Right cardiac atrium (tissue), 5 donors: ENCODE data around the gene SENP6. TPM values are rescaled to one million over a fixed set of nuclear protein-coding genes. Genes with fewer than 3 reads are reported as not detected.
"Not testable (repeated sequence)": the region's sequence is repeated elsewhere in the genome, so short reads cannot be mapped to it uniquely, and the experiment has no call there.

ENCODE experiments used
- ATAC-seq, 2 donors: fragments of 200-7000 bp; cut with Tn5 transposase; one replicate each; pipeline versions ENCODE4 v1.8.0 to v1.9.1; 2020; ENCODE audit warnings: moderate library complexity in 2 of 2, mild to moderate bottlenecking in 1 of 2
- DNase-seq, 3 donors: peaks; one replicate each; pipeline ENCODE4 v3.0.0-alpha.2; 2020
- H3K27ac ChIP-seq: one replicate; pipeline ENCODE4 v1.5.1; 2013; ENCODE audit warnings: mild to moderate bottlenecking, low read length, control low read depth, moderate library complexity
- H3K27me3 ChIP-seq: one replicate; pipeline ENCODE4 v1.6.1; 2013; ENCODE audit not compliant: control insufficient read depth, insufficient read depth
- H3K4me1 ChIP-seq: one replicate; pipeline ENCODE4 v1.6.1; 2013; ENCODE audit warnings: low read length; ENCODE audit not compliant: control insufficient read depth, insufficient read depth
- H3K4me3 ChIP-seq: one replicate; pipeline ENCODE4 v1.5.1; 2013; ENCODE audit warnings: low read length, control low read depth
- H3K9me3 ChIP-seq: one replicate; pipeline ENCODE4 v1.6.1; 2013; ENCODE audit warnings: low read length; ENCODE audit not compliant: control insufficient read depth
- WGBS: extraction: QIAGEN DNeasy Blood & Tissue Kit; methylation state at CpG from one replicate; pipeline ENCODE4 v1.1.7; 2013; 5-methylcytosine and 5-hydroxymethylcytosine counted together
- intact Hi-C, 4 donors: fragments of 100-400 bp; cut with DNase I; formaldehyde crosslinking; loops; one replicate each; pipeline versions ENCODE4 v1.11.0 to v1.14.0; 2022 to 2023
- long read RNA-seq, 4 donors: library from polyadenylated mRNA; unstranded; transcript quantifications; one replicate each; pipeline ENCODE4 v2.0.0, GENCODE V29; 2020 to 2021
- polyA plus RNA-seq: library from polyadenylated mRNA; stranded (reverse); fragments of 200-250 nt; gene quantifications from one replicate; pipeline ENCODE4 v1.2.3, GENCODE V29; 2013
- total RNA-seq, 4 donors: library from RNA; stranded (reverse); fragmentation: NEBNext Ultra II Directional; extraction: Animal tissue kit (Norgen Biotek cat#: 25700); gene quantifications; one replicate each; pipeline ENCODE4 v1.2.1, GENCODE V29; 2021
- donor health status: healthy with polysubstance abuse.
- donor health status: DM: no; HTN: yes; CAD: no.
- donor health status: DM: no; HTN: no; CAD: no.
- donor health status: DM: no; HTN: yes; CAD: no; lungs with severe emphysema.
- donor health status: DM: yes; HTN: yes; CAD: no.

Gene SENP6, protein sequence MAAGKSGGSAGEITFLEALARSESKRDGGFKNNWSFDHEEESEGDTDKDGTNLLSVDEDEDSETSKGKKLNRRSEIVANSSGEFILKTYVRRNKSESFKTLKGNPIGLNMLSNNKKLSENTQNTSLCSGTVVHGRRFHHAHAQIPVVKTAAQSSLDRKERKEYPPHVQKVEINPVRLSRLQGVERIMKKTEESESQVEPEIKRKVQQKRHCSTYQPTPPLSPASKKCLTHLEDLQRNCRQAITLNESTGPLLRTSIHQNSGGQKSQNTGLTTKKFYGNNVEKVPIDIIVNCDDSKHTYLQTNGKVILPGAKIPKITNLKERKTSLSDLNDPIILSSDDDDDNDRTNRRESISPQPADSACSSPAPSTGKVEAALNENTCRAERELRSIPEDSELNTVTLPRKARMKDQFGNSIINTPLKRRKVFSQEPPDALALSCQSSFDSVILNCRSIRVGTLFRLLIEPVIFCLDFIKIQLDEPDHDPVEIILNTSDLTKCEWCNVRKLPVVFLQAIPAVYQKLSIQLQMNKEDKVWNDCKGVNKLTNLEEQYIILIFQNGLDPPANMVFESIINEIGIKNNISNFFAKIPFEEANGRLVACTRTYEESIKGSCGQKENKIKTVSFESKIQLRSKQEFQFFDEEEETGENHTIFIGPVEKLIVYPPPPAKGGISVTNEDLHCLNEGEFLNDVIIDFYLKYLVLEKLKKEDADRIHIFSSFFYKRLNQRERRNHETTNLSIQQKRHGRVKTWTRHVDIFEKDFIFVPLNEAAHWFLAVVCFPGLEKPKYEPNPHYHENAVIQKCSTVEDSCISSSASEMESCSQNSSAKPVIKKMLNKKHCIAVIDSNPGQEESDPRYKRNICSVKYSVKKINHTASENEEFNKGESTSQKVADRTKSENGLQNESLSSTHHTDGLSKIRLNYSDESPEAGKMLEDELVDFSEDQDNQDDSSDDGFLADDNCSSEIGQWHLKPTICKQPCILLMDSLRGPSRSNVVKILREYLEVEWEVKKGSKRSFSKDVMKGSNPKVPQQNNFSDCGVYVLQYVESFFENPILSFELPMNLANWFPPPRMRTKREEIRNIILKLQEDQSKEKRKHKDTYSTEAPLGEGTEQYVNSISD
- total RNA-seq = 10 to 100 TPM; 61.1 to 76.5 (median 65.6) TPM
- 23.0 TPM for polyA plus RNA-seq
- long read RNA-seq, donor 1, full-length matches to known transcripts = 10 of 55 reads
- long read RNA-seq, donor 1, partial matches to known transcripts = 17 of 55 reads
- long read RNA-seq, donor 1, other reads (novel, unspliced or antisense) = 28 of 55 reads
- long read RNA-seq, donor 2, full-length matches to known transcripts = 12 of 17 reads
- long read RNA-seq, donor 2, partial matches to known transcripts = 0 of 17 reads
- long read RNA-seq, donor 2, other reads (novel, unspliced or antisense) = 5 of 17 reads
- long read RNA-seq, donor 3, full-length matches to known transcripts = 24 of 104 reads
- long read RNA-seq, donor 3, partial matches to known transcripts = 39 of 104 reads
- long read RNA-seq, donor 3, other reads (novel, unspliced or antisense) = 41 of 104 reads
- long read RNA-seq, donor 4, full-length matches to known transcripts = 10 of 18 reads
- long read RNA-seq, donor 4, partial matches to known transcripts = 0 of 18 reads
- long read RNA-seq, donor 4, other reads (novel, unspliced or antisense) = 8 of 18 reads

- under 1% methylated on average over 76 of the region's 76 CpGs for WGBS
- DNase-seq (peak; percentile 86 to 95 (median 94)), ATAC-seq (peak; percentile 96 to 97)
- Histone ChIP-seq H3K27me3 (no peaks in the 10 kb centered on the region), H3K9me3 (no peaks in the 10 kb centered on the region), H3K4me1 (no peaks in the 10 kb centered on the region), H3K27ac (peak within 1 kb of the TSS; percentile 96), H3K4me3 (peak within 1 kb of the TSS; percentile 95)
- intact Hi-C loops = no loop called here
These were observed at the start of gene SENP6 for GRCh38 chr6:75601304-75602245. Gene SENP6, plus strand, starts transcription at chr6:75601880. Its CDS starts 645 bp downstream, at chr6:75602525.

DNA sequence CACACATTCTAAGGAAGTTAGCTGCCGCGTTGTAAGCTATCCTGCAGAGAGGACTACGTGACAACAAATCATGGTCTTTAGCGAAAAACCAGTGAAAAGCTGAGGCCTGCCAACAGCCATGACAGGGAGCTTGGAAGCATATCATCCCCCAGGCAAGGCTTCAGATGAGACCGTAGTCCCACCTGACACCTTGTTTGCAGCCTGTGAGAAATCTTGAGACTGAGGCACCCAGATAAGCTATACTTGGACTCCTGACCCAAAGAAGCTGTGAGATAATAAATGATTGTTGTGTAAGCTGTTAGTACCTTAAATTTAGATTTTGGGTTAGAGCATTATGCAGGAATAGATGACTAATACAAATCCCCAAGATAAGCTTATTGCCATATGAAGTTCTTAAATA, 45.4 kb upstream of the SENP6 start:
- ATAC-seq (no peak), DNase-seq (no peak)
- H3K4me1 ChIP-seq = peaks cover 3% of the 10 kb centered on the region
- no peaks in the 10 kb centered on the region for H3K27me3 ChIP-seq
- intact Hi-C loops = no loop called here
- 55% methylated on average over 5 of the region's 5 CpGs for WGBS
- H3K27ac ChIP-seq = no peak overlapping the region
- H3K4me3 ChIP-seq = no peak overlapping the region
- H3K9me3 ChIP-seq = no peaks in the 10 kb centered on the region

GRCh38 chr6:75557068-75557467, 44.6 kb upstream of the SENP6 start:
- H3K27ac ChIP-seq = no peak overlapping the region
- H3K4me1 ChIP-seq = peaks cover 3% of the 10 kb centered on the region
- DNase-seq = no peak
- H3K4me3 ChIP-seq = no peak overlapping the region
- H3K27me3 ChIP-seq = no peaks in the 10 kb centered on the region
- H3K9me3 ChIP-seq = no peaks in the 10 kb centered on the region
- ATAC-seq = no peak
- intact Hi-C loops = no loop called here
- 56% methylated on average over 1 of the region's 1 CpG for WGBS

DNA sequence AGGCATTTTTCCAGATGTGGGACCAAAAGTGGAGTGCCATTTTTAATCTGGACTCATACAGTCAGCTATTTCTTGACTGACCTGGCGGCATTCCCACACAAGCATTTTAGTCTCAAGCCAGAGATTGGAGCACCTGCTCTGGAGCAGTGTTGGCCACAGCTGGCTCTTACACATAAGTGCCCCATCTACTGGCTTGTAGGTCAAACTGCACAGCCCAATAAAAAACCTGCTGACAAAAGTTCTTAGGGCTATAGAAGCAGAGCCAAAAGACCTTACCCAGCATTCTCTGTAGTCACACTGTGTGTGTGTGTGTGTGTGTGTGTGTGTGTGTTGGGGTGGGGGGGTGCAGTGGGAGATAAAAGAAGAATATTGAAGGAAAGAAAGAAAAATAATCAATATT, 38.6 kb upstream of the SENP6 start:
- Histone ChIP-seq H3K9me3 (no peaks in the 10 kb centered on the region), H3K27ac (no peak overlapping the region), H3K4me3 (no peak overlapping the region), H3K4me1 (no peaks in the 10 kb centered on the region), H3K27me3 (no peaks in the 10 kb centered on the region)
- intact Hi-C loops = no loop called here
- no peak for DNase-seq
- 38% methylated on average over 1 of the region's 1 CpG for WGBS
- no peak for ATAC-seq

DNA sequence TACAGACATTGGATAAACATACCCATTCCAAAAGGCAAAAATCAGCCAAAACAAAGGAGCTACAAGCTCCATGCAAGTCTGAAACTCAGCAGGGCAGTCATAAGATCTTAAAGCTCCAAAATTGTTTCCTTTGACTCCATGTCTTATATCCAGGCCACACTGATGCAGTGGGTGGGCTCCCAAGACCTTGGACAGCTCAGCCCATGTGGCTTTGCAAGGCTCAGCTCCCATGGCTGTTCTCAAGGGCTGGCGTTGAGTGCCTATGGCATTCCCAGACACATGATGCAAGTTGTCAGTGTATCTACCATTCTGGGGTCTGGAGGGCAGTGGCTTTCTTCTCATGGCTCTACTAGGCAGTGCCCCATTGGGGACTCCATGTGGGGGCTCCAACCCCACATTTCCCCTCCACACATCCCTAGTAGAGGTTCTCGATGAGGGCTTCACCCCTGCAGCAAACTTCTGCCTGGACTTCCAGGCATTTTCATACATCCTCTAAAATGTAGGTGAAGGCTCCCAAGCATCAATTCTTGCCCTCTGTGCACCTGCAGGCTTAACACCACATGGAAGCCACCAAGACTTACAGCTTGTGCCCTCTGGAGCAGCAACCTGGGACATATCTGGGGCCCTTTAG, 35.4 kb upstream of the SENP6 start:
- no peak for DNase-seq
- Histone ChIP-seq H3K27me3 (no peaks in the 10 kb centered on the region), H3K4me3 (no peak overlapping the region), H3K4me1 (no peaks in the 10 kb centered on the region), H3K9me3 (no peaks in the 10 kb centered on the region), H3K27ac (no peak overlapping the region)
- intact Hi-C loops = no loop called here
- 96% methylated on average over 2 of the region's 2 CpGs for WGBS
- no peak for ATAC-seq

DNA sequence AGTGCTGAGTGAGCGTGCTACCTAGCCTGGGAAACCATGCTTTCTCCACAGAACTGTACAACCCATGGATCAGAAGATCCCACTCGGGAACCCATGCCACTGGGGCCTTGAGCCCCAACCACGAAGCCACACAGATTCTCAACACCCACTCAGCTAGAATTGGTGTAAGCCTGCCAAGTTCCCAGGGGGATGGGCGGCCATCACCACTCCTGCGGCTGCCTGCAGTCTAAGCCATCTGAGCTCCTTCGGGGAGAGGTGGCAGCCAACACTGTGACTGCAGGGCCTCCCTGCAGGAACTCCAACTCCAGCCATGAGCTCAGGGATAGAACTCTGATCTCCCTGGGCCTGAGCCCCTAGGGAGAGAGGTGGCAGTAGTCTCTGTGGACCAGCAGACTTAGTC, 33.6 kb upstream of the SENP6 start:
- Histone ChIP-seq H3K4me1 (no peaks in the 10 kb centered on the region), H3K27ac (no peak overlapping the region), H3K4me3 (no peak overlapping the region), H3K9me3 (no peaks in the 10 kb centered on the region), H3K27me3 (no peaks in the 10 kb centered on the region)
- DNase-seq = no peak
- ATAC-seq = no peak
- intact Hi-C loops = no loop called here
- 87% methylated on average over 6 of the region's 6 CpGs for WGBS

DNA sequence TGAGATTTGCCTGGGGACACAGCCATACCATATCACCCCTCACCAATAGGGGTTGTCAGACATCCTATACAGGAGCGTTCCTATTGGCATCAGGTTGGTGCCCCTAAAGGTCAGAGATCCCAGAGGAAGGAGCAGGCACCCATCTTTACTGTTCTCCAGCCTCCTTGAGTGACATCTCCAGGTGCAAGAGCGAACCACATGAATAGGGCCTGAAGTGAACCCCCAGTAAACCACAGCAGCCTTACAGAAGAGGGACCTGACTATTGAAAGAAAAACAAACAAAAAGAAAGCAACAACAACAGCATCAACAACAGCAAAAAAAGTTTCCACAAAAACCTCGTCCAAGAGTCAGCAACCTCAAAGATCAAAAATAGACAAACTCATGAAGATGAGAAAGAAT, 32.7 kb upstream of the SENP6 start:
- Histone ChIP-seq H3K4me1 (no peaks in the 10 kb centered on the region), H3K27me3 (no peaks in the 10 kb centered on the region), H3K27ac (no peak overlapping the region), H3K9me3 (no peaks in the 10 kb centered on the region), H3K4me3 (no peak overlapping the region)
- WGBS = 61% methylated on average over 3 of the region's 3 CpGs
- ATAC-seq (no peak), DNase-seq (no peak)
- intact Hi-C loops = no loop called here

DNA sequence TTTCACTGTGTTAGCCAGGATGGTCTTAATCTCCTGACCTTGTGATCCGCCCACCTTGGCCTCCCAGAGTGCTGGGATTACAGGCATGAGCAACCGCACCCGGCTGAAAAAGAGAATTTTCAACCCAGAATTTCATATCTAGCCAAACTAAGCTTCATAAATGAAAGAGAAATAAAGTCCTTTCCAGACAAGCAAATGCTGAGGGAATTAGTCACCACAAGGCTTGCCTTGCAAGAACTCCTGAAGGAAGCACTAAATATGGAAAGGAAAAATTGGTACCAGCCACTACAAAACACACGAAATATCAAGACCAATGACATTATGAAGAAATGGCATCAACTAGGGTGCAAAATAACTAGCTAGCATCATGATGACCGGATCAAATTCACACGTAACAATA, 31.0 kb upstream of the SENP6 start:
- H3K27ac ChIP-seq = not testable (repeated sequence)
- 93% methylated on average over 6 of the region's 6 CpGs for WGBS

DNA sequence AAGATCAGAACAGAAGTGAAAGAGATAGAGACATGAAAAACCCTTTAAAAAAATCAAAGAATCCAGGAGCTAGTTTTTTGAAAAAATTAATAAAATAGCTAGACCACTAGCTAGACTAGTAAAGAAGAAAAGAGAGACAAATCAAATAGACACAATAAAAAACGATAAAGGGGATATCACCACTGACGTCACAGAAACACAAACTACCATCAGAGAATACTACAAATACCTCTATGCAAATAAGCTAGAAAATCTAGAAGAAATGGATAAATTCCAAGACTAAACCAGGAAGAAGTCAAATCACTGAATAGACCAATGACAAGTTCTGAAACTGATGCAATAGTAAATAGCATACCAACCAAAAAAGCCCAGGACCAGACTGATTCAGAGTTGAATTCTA, 29.6 kb upstream of the SENP6 start:
- Histone ChIP-seq H3K27ac (no peak overlapping the region), H3K9me3 (no peaks in the 10 kb centered on the region), H3K4me3 (no peak overlapping the region), H3K27me3 (no peaks in the 10 kb centered on the region), H3K4me1 (no peaks in the 10 kb centered on the region)
- no peak for DNase-seq
- no peak for ATAC-seq
- intact Hi-C loops = no loop called here
- 90% methylated on average over 2 of the region's 2 CpGs for WGBS

More for the DNA sequence above, 31.0 kb upstream of the SENP6 start:
- DNase-seq, H3K4me3 ChIP-seq, H3K9me3 ChIP-seq, intact Hi-C loops, H3K4me1 ChIP-seq, H3K27me3 ChIP-seq, ATAC-seq: not testable (repeated sequence)
